GM23338 (cell line): Measurements from ENCODE around the gene PRRC2A. TPM values are rescaled to one million over a fixed set of nuclear protein-coding genes. Genes with fewer than 3 reads are reported as not detected.

Experiments used
- ATAC-seq: fragments of 200-7000 bp; cut with Tn5 transposase; 3 replicates; pipeline ENCODE4 v1.9.1; 2020
- DNase-seq: peaks from one replicate; pipeline ENCODE4 v3.0.0-alpha.2; 2015; ENCODE audit warnings: low spot score
- H2AFZ ChIP-seq: fragments of 200-600 bp; sonication (generic); 2 replicates; pipeline ENCODE4 v1.8.0; 2016; ENCODE audit warnings: antibody characterized with exemption, mild to moderate bottlenecking, moderate library complexity
- H3F3A ChIP-seq: fragments of 200-600 bp; sonication (generic); replicated peaks from 2 replicates; pipeline ENCODE4 v1.8.0; 2017; ENCODE audit warnings: antibody characterized with exemption, mixed run types, low read depth
- H3K27ac ChIP-seq: fragments of 200-600 bp; sonication (generic); 2 replicates; pipeline ENCODE4 v1.6.1; 2016; ENCODE audit warnings: low read depth
- H3K27me3 ChIP-seq: fragments of 200-600 bp; sonication (generic); 2 replicates; pipeline ENCODE4 v1.8.0; 2016; ENCODE audit warnings: mild to moderate bottlenecking, mixed run types, moderate library complexity; ENCODE audit not compliant: insufficient read depth
- H3K36me3 ChIP-seq: fragments of 200-600 bp; sonication (generic); 2 replicates; pipeline ENCODE4 v1.8.0; 2016; ENCODE audit warnings: mild to moderate bottlenecking; ENCODE audit not compliant: insufficient read depth
- H3K4me1 ChIP-seq: fragments of 200-600 bp; sonication (generic); 2 replicates; pipeline ENCODE4 v1.8.0; 2016; ENCODE audit warnings: mild to moderate bottlenecking, moderate library complexity; ENCODE audit not compliant: insufficient read depth
- H3K4me2 ChIP-seq: fragments of 200-600 bp; sonication (generic); 2 replicates; pipeline ENCODE4 v1.7.1; 2017; ENCODE audit warnings: mixed run types
- H3K4me3 ChIP-seq: fragments of 200-600 bp; sonication (generic); 2 replicates; pipeline ENCODE4 v1.6.1; 2016; ENCODE audit warnings: mixed run types
- H3K79me2 ChIP-seq: fragments of 200-600 bp; sonication (generic); replicated peaks from 2 replicates; pipeline ENCODE4 v1.8.0; 2017; ENCODE audit warnings: mild to moderate bottlenecking; ENCODE audit not compliant: insufficient read depth
- H3K9me2 ChIP-seq: fragments of 200-600 bp; sonication (generic); 2 replicates; pipeline ENCODE4 v1.8.0; 2017; ENCODE audit not compliant: insufficient read depth
- H4K20me1 ChIP-seq: fragments of 200-600 bp; sonication (generic); replicated peaks from 2 replicates; pipeline ENCODE4 v1.8.0; 2017; ENCODE audit warnings: mild to moderate bottlenecking; ENCODE audit not compliant: insufficient read depth
- H3K27ac Mint-ChIP-seq: 2 replicates; pipeline ENCODE4 v1.8.0; 2020; ENCODE audit warnings: inconsistent platforms, mild to moderate bottlenecking, moderate library complexity, mixed read lengths
- H3K27me3 Mint-ChIP-seq: 3 replicates; pipeline ENCODE4 v1.8.0; 2022; ENCODE audit warnings: low read depth, mild to moderate bottlenecking, moderate library complexity, mixed read lengths, inconsistent platforms; ENCODE audit not compliant: insufficient read depth, poor library complexity
- H3K36me3 Mint-ChIP-seq: 3 replicates; pipeline ENCODE4 v1.8.0; 2021; ENCODE audit warnings: low read depth, mild to moderate bottlenecking, inconsistent platforms, moderate library complexity, mixed read lengths
- H3K4me1 Mint-ChIP-seq: 3 replicates; pipeline ENCODE4 v1.8.0; 2020; ENCODE audit warnings: mild to moderate bottlenecking, inconsistent platforms, mixed read lengths
- H3K4me3 Mint-ChIP-seq: 3 replicates; pipeline ENCODE4 v1.8.0; 2021; ENCODE audit warnings: moderate library complexity, mild to moderate bottlenecking, inconsistent platforms, mixed read lengths
- H3K9me3 Mint-ChIP-seq: 3 replicates; pipeline ENCODE4 v1.8.0; 2020; ENCODE audit warnings: moderate library complexity, mild to moderate bottlenecking, inconsistent platforms, mixed read lengths
- CREB1 ChIP-seq: fragments of 250-450 bp; sonication (Bioruptor Pico); IDR thresholded peaks from 2 replicates; pipeline ENCODE4 v1.5.0; 2020; ENCODE audit warnings: low read depth, mild to moderate bottlenecking, moderate library complexity
- EZH2phosphoT487 ChIP-seq: fragments of 200-600 bp; sonication (generic); IDR thresholded peaks from one replicate; pipeline ENCODE4 v1.8.1; 2018; ENCODE audit warnings: antibody characterized with exemption; ENCODE audit not compliant: unreplicated experiment
- JUNB ChIP-seq: IDR thresholded peaks from one replicate; pipeline ENCODE4 v1.6.1; 2016; ENCODE audit warnings: antibody characterized with exemption; ENCODE audit not compliant: unreplicated experiment
- POLR2AphosphoS5 ChIP-seq: IDR thresholded peaks from 2 replicates; pipeline ENCODE4 v1.6.1; 2016; ENCODE audit warnings: antibody characterized with exemption, low read depth
- STAT1 ChIP-seq: IDR thresholded peaks from one replicate; pipeline ENCODE4 v1.6.1; 2016; ENCODE audit warnings: antibody characterized with exemption; ENCODE audit not compliant: unreplicated experiment
- ZNF331 ChIP-seq: fragments of 250-450 bp; sonication (Bioruptor Pico); IDR thresholded peaks from 2 replicates; pipeline ENCODE4 v1.5.0; 2020; ENCODE audit warnings: low read depth, mild to moderate bottlenecking, moderate library complexity
- polyA plus RNA-seq: library from polyadenylated mRNA; unstranded; fragments of >200 nt; fragmentation: Nextera tagmentation; extraction: Ambion mirVana; gene quantifications from 2 replicates; pipeline ENCODE4 v1.2.1, GENCODE V29; 2016
- total RNA-seq: library from RNA; depleted of rRNA; stranded (reverse); fragments of >200 nt; shearing (Covaris generic); gene quantifications from 2 replicates; pipeline ENCODE4 v1.2.3, GENCODE V29; 2014
- TF ChIP-seq, protein P1 (sequence below): IDR thresholded peaks from 2 replicates; pipeline ENCODE4 v1.6.1; 2016; ENCODE audit warnings: antibody characterized with exemption
- TF ChIP-seq, protein P2 (sequence below), 2 experiments: fragments of 200-600 bp in 1 of 2; sonication (generic) in 1 of 2; conservative IDR thresholded peaks; 2 replicates each; pipeline versions ENCODE4 v1.5.1 to v1.6.1; 2016 to 2017; ENCODE audit warnings: antibody characterized with exemption in 2 of 2, low read depth in 2 of 2, mild to moderate bottlenecking in 2 of 2, moderate library complexity in 1 of 2
- TF ChIP-seq, protein P3 (sequence below): IDR thresholded peaks from one replicate; pipeline ENCODE4 v1.6.1; 2018; ENCODE audit warnings: antibody characterized with exemption; ENCODE audit not compliant: unreplicated experiment

PRRC2A gene
- total and polyA plus RNA-seq, 2 experiments from 2014 or later, result 213 to 273 TPM

DNA sequence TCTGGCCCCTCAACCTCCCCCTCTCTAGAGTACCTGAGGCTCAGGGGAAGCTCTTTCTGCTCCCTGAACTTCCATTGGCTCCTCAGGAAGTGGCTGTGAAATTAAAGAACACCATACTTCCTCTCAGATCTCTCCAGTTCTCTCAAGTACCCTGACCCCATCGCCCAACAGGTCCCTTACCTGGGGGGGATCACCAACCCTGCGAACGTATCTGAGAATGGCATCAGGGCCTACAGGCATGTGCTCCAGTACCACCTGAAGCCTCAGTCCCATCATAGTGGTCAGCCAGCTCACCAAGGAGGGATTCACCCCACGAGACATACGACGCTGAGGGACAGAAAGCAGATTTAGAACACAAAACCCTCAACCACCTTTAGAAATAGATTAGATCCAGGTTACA is 20.1 kb downstream of the PRRC2A start (continued):
- TF ChIP-seq EZH2phosphoT487, result no peak
- TF ChIP-seq STAT1, result no peak
- TF ChIP-seq, protein P1, sequence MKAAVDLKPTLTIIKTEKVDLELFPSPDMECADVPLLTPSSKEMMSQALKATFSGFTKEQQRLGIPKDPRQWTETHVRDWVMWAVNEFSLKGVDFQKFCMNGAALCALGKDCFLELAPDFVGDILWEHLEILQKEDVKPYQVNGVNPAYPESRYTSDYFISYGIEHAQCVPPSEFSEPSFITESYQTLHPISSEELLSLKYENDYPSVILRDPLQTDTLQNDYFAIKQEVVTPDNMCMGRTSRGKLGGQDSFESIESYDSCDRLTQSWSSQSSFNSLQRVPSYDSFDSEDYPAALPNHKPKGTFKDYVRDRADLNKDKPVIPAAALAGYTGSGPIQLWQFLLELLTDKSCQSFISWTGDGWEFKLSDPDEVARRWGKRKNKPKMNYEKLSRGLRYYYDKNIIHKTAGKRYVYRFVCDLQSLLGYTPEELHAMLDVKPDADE, result no peak
- TF ChIP-seq, protein P2, sequence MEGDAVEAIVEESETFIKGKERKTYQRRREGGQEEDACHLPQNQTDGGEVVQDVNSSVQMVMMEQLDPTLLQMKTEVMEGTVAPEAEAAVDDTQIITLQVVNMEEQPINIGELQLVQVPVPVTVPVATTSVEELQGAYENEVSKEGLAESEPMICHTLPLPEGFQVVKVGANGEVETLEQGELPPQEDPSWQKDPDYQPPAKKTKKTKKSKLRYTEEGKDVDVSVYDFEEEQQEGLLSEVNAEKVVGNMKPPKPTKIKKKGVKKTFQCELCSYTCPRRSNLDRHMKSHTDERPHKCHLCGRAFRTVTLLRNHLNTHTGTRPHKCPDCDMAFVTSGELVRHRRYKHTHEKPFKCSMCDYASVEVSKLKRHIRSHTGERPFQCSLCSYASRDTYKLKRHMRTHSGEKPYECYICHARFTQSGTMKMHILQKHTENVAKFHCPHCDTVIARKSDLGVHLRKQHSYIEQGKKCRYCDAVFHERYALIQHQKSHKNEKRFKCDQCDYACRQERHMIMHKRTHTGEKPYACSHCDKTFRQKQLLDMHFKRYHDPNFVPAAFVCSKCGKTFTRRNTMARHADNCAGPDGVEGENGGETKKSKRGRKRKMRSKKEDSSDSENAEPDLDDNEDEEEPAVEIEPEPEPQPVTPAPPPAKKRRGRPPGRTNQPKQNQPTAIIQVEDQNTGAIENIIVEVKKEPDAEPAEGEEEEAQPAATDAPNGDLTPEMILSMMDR (conservative IDR thresholded peaks at IDR 0.05; ENCODE audit: low read depth in 2 of 2), result no peak

DNA sequence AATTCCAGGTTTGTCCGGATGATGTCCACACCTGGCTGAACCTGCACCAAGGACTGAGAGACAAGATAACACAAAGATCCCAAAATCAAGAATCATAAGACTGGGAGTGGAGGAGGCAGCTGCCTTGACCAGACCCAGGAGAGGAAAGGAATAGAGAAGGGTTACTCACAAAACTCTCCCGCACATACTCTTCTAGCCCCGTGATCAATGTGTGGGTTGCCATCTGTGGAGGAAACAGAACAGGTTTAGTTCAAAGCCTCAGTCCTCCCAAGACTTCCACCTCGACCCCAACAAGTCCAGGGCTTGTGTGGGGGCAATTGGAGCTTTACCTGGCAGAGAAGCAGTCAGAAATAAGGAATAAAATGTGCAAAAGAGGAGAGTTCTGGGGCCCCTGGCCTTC is 20.9 kb downstream of the PRRC2A start:
- DNase-seq (no peak), ATAC-seq (no peak)
- no peaks in the 10 kb centered on the region for H3K4me1 ChIP-seq
- Mint-ChIP-seq H3K36me3 (peaks cover 83% of the 10 kb centered on the region), H3K9me3 (no peaks in the 10 kb centered on the region), H3K27me3 (peaks cover 6% of the 10 kb centered on the region), H3K27ac (no peak overlapping the region), H3K4me3 (no peak overlapping the region), H3K4me1 (no peaks in the 10 kb centered on the region)
- H3F3A ChIP-seq, result peaks cover 36% of the 10 kb centered on the region
- H3K79me2 ChIP-seq, result no peaks in the 10 kb centered on the region
- H3K36me3 ChIP-seq, result peaks cover 46% of the 10 kb centered on the region
- no peak overlapping the region for H3K4me3 ChIP-seq
- no peak overlapping the region for H3K4me2 ChIP-seq
- no peak overlapping the region for H2AFZ ChIP-seq
- H4K20me1 ChIP-seq, result peaks cover 13% of the 10 kb centered on the region; the same call in 1 of the 2 replicates
- H3K9me2 ChIP-seq, result no peaks in the 10 kb centered on the region
- H3K27ac ChIP-seq, result no peak overlapping the region
- H3K27me3 ChIP-seq, result no peaks in the 10 kb centered on the region
- TF ChIP-seq POLR2AphosphoS5 (no peak), ZNF331 (CRISPR knock-in tag) (no peak), CREB1 (CRISPR knock-in tag) (no peak), EZH2phosphoT487 (no peak), JUNB (no peak)
- TF ChIP-seq, protein P3, sequence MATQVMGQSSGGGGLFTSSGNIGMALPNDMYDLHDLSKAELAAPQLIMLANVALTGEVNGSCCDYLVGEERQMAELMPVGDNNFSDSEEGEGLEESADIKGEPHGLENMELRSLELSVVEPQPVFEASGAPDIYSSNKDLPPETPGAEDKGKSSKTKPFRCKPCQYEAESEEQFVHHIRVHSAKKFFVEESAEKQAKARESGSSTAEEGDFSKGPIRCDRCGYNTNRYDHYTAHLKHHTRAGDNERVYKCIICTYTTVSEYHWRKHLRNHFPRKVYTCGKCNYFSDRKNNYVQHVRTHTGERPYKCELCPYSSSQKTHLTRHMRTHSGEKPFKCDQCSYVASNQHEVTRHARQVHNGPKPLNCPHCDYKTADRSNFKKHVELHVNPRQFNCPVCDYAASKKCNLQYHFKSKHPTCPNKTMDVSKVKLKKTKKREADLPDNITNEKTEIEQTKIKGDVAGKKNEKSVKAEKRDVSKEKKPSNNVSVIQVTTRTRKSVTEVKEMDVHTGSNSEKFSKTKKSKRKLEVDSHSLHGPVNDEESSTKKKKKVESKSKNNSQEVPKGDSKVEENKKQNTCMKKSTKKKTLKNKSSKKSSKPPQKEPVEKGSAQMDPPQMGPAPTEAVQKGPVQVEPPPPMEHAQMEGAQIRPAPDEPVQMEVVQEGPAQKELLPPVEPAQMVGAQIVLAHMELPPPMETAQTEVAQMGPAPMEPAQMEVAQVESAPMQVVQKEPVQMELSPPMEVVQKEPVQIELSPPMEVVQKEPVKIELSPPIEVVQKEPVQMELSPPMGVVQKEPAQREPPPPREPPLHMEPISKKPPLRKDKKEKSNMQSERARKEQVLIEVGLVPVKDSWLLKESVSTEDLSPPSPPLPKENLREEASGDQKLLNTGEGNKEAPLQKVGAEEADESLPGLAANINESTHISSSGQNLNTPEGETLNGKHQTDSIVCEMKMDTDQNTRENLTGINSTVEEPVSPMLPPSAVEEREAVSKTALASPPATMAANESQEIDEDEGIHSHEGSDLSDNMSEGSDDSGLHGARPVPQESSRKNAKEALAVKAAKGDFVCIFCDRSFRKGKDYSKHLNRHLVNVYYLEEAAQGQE, result no peak
- TF ChIP-seq, protein P1, result no peak
- TF ChIP-seq, protein P2 (conservative IDR thresholded peaks at IDR 0.05; ENCODE audit: low read depth in 2 of 2), result no peak
